ENCODE data around the gene CTNNA2. TPM values are rescaled to one million over a fixed set of nuclear protein-coding genes. Genes with fewer than 3 reads are reported as not detected.

CTNNA2 gene
- total and polyA plus RNA-seq, 9 donors: 0.32 to 1.4 (median 0.37) TPM; not detected in 3

- TF ChIP-seq EP300 (IDR thresholded peaks at IDR 0.05) (no peak), CTCF (IDR thresholded peaks at IDR 0.05) (no peak), POLR2A (IDR thresholded peaks at IDR 0.05) (no peak)
- Histone ChIP-seq H3K4me1 (ENCODE audit: insufficient read depth) (no peaks in the 10 kb centered on the region), H3K27ac (no peak overlapping the region), H3K4me3 (no peak overlapping the region), H3K27me3 (no peaks in the 10 kb centered on the region), H3K9me3 (no peaks in the 10 kb centered on the region), H3K36me3 (no peaks in the 10 kb centered on the region)
- 75 to 80% (median 78%) methylated on average over 2 of the region's 2 CpGs for WGBS, 3 donors
- intact Hi-C loops (cut with DNase I): no loop called here
- DNase-seq: no peak
Measured at GRCh38 chr2:80222644-80223043, 709.8 kb downstream of the CTNNA2 start.

GRCh38 chr2:80231421-80231820 lies 718.6 kb downstream of the CTNNA2 start:
- WGBS, 3 donors: 69 to 72% (median 72%) methylated on average over 1 of the region's 1 CpG
- no peak for DNase-seq
- TF ChIP-seq CTCF (IDR thresholded peaks at IDR 0.05) (no peak), POLR2A (IDR thresholded peaks at IDR 0.05) (no peak), EP300 (IDR thresholded peaks at IDR 0.05) (no peak)
- no peaks in the 10 kb centered on the region for H3K36me3 ChIP-seq
- no peak overlapping the region for H3K27ac ChIP-seq
- no peak overlapping the region for H3K4me3 ChIP-seq
- intact Hi-C loops (cut with DNase I): no loop called here
- no peaks in the 10 kb centered on the region for H3K9me3 ChIP-seq
- H3K4me1 ChIP-seq (ENCODE audit: insufficient read depth): no peaks in the 10 kb centered on the region
- no peaks in the 10 kb centered on the region for H3K27me3 ChIP-seq

- no peaks in the 10 kb centered on the region for H3K27me3 ChIP-seq
- H3K27ac ChIP-seq: no peak overlapping the region
- TF ChIP-seq EP300 (IDR thresholded peaks at IDR 0.05) (no peak), POLR2A (IDR thresholded peaks at IDR 0.05) (no peak), CTCF (IDR thresholded peaks at IDR 0.05) (no peak)
- no peaks in the 10 kb centered on the region for H3K36me3 ChIP-seq
- intact Hi-C loops (cut with DNase I): no loop called here
- H3K9me3 ChIP-seq: no peaks in the 10 kb centered on the region
- no peak overlapping the region for H3K4me3 ChIP-seq
- H3K4me1 ChIP-seq (ENCODE audit: insufficient read depth): no peaks in the 10 kb centered on the region
- 73 to 81% (median 81%) methylated on average over 1 of the region's 1 CpG for WGBS, 3 donors
- no peak for DNase-seq
Measured at GRCh38 chr2:80233333-80233732, 720.5 kb downstream of the CTNNA2 start.

GRCh38 chr2:80238692-80239469 lies 726.0 kb downstream of the CTNNA2 start:
- no peaks in the 10 kb centered on the region for H3K36me3 ChIP-seq
- DNase-seq: no peak
- no peaks in the 10 kb centered on the region for H3K4me1 ChIP-seq (ENCODE audit: insufficient read depth)
- H3K27me3 ChIP-seq: no peaks in the 10 kb centered on the region
- H3K4me3 ChIP-seq: no peak overlapping the region
- intact Hi-C loops (cut with DNase I): loop anchor here in 1 of 4 donors (5.0 kb wide), 2 partner anchors 1363 to 1777 kb away; no protein-coding TSS in a partner anchor
- no peak overlapping the region for H3K27ac ChIP-seq
- 36 to 43% (median 38%) methylated on average over 11 of the region's 11 CpGs for WGBS, 3 donors
- TF ChIP-seq CTCF (IDR thresholded peaks at IDR 0.05) (no peak), EP300 (IDR thresholded peaks at IDR 0.05) (no peak), POLR2A (IDR thresholded peaks at IDR 0.05) (no peak)
- H3K9me3 ChIP-seq: no peaks in the 10 kb centered on the region
